ENCODE measurements around the gene MEIS1. TPM values are rescaled to one million over a fixed set of nuclear protein-coding genes. Genes with fewer than 3 reads are reported as not detected.

Gene MEIS1
- total RNA-seq, 1 donor from 2014 or later = 3.4 TPM

- H3K4me3 Mint-ChIP-seq (ENCODE audit: unreplicated experiment) = no peak overlapping the region
- DNase-seq (ENCODE audit: low read depth) (no peak), FAIRE-seq (no peak)
- Histone ChIP-seq H2AFZ (ENCODE audit: low read depth, low read length) (no peak overlapping the region), H4K20me1 (ENCODE audit: insufficient read depth, low read length) (no peaks in the 10 kb centered on the region), H3K4me2 (ENCODE audit: low read length) (no peak overlapping the region), H3K4me1 (ENCODE audit: insufficient read depth, low read length) (no peaks in the 10 kb centered on the region), H3K79me2 (ENCODE audit: insufficient read depth, low read length) (no peaks in the 10 kb centered on the region), H3K27ac (ENCODE audit: low read depth, low read length) (no peak overlapping the region), H3K9ac (ENCODE audit: low read length) (no peak overlapping the region), H3K27me3 (ENCODE audit: insufficient read depth, low read length) (no peaks in the 10 kb centered on the region), H3K4me3 (ENCODE audit: insufficient read depth, low read depth, low read length) (no peak overlapping the region), H3K9me3 (ENCODE audit: insufficient read depth, low read depth, low read length) (no peaks in the 10 kb centered on the region), H3K36me3 (ENCODE audit: insufficient read depth, low read length) (no peaks in the 10 kb centered on the region)
- H3K4me1 Mint-ChIP-seq (ENCODE audit: low read depth, unreplicated experiment) = no peaks in the 10 kb centered on the region
- H3K36me3 Mint-ChIP-seq (ENCODE audit: low read depth, unreplicated experiment) = no peaks in the 10 kb centered on the region
- H3K27me3 Mint-ChIP-seq (ENCODE audit: low read depth, unreplicated experiment) = no peaks in the 10 kb centered on the region
- H3K9me3 Mint-ChIP-seq (ENCODE audit: unreplicated experiment) = no peaks in the 10 kb centered on the region
- TF ChIP-seq, protein P1, sequence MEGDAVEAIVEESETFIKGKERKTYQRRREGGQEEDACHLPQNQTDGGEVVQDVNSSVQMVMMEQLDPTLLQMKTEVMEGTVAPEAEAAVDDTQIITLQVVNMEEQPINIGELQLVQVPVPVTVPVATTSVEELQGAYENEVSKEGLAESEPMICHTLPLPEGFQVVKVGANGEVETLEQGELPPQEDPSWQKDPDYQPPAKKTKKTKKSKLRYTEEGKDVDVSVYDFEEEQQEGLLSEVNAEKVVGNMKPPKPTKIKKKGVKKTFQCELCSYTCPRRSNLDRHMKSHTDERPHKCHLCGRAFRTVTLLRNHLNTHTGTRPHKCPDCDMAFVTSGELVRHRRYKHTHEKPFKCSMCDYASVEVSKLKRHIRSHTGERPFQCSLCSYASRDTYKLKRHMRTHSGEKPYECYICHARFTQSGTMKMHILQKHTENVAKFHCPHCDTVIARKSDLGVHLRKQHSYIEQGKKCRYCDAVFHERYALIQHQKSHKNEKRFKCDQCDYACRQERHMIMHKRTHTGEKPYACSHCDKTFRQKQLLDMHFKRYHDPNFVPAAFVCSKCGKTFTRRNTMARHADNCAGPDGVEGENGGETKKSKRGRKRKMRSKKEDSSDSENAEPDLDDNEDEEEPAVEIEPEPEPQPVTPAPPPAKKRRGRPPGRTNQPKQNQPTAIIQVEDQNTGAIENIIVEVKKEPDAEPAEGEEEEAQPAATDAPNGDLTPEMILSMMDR (IDR thresholded peaks at IDR 0.05; ENCODE audit: insufficient read depth, low read depth, low read length) = no peak
- no peak for TF ChIP-seq EZH2 (IDR thresholded peaks at IDR 0.05; ENCODE audit: insufficient read depth, low read length)
- no peak overlapping the region for H3K27ac Mint-ChIP-seq (ENCODE audit: unreplicated experiment)
These were observed 20.0 kb upstream of the MEIS1 start for GRCh38 chr2:66414896-66415295.

DNA sequence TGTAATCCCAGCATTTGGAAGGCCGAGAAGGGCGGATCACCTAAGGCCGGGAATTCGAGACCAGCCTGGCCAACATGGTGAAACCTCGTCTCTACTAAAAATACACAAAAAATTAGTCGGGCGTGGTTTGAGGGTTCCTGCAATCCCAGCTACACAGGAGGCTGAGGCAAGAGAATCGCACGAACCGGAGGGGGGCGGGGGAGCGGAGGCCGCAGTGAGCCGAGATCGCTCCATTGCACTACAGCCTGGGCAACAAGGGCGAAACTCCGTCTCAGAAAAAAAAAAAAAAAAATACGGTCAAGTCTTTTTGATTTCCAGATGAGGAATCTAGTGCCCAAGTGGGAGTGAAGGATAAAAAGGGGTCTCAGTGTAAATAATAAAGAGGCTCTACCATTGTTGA, 16.5 kb upstream of the MEIS1 start:
- H3K4me1 Mint-ChIP-seq (ENCODE audit: low read depth, unreplicated experiment) = no peaks in the 10 kb centered on the region
- Histone ChIP-seq H3K4me3 (ENCODE audit: insufficient read depth, low read depth, low read length) (no peak overlapping the region), H3K4me2 (ENCODE audit: low read length) (no peak overlapping the region), H4K20me1 (ENCODE audit: insufficient read depth, low read length) (no peaks in the 10 kb centered on the region), H3K4me1 (ENCODE audit: insufficient read depth, low read length) (no peaks in the 10 kb centered on the region), H3K36me3 (ENCODE audit: insufficient read depth, low read length) (no peaks in the 10 kb centered on the region), H3K27ac (ENCODE audit: low read depth, low read length) (no peak overlapping the region), H3K79me2 (ENCODE audit: insufficient read depth, low read length) (no peaks in the 10 kb centered on the region), H3K27me3 (ENCODE audit: insufficient read depth, low read length) (peaks cover 6% of the 10 kb centered on the region), H3K9me3 (ENCODE audit: insufficient read depth, low read depth, low read length) (no peaks in the 10 kb centered on the region), H3K9ac (ENCODE audit: low read length) (no peak overlapping the region), H2AFZ (ENCODE audit: low read depth, low read length) (no peak overlapping the region)
- H3K4me3 Mint-ChIP-seq (ENCODE audit: unreplicated experiment) = no peak overlapping the region
- TF ChIP-seq EZH2 (IDR thresholded peaks at IDR 0.05; ENCODE audit: insufficient read depth, low read length) = no peak
- TF ChIP-seq, protein P1 (IDR thresholded peaks at IDR 0.05; ENCODE audit: insufficient read depth, low read depth, low read length) = no peak
- DNase-seq (ENCODE audit: low read depth) = no peak
- H3K9me3 Mint-ChIP-seq (ENCODE audit: unreplicated experiment) = no peaks in the 10 kb centered on the region
- FAIRE-seq = no peak
- peaks cover 9% of the 10 kb centered on the region for H3K27me3 Mint-ChIP-seq (ENCODE audit: low read depth, unreplicated experiment)
- H3K36me3 Mint-ChIP-seq (ENCODE audit: low read depth, unreplicated experiment) = no peaks in the 10 kb centered on the region
- no peak overlapping the region for H3K27ac Mint-ChIP-seq (ENCODE audit: unreplicated experiment)

DNA sequence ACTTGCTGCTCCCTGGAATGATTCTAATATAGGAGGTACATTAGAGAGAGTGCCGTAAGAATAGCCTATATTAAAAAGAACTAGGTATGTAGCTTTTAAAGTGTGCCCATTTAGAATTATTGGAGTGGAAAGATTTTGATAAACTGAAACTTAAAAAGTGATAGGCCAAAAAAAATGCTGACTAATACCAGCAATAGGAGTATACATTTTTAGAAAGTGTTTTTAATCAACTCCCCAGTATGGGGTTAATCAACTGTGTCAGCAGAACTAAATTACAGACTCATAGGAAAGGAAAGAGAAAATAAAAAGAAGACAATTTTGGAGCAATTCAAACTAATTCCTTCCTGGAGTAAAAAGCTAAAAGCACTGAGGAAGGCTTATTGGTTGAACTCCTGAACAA, 13.3 kb upstream of the MEIS1 start:
- DNase-seq (ENCODE audit: low read depth) (no peak), FAIRE-seq (no peak)
- no peaks in the 10 kb centered on the region for H3K79me2 ChIP-seq (ENCODE audit: insufficient read depth, low read length)
- Mint-ChIP-seq H3K4me3 (ENCODE audit: unreplicated experiment) (no peak overlapping the region), H3K27ac (ENCODE audit: unreplicated experiment) (no peak overlapping the region), H3K4me1 (ENCODE audit: low read depth, unreplicated experiment) (peaks cover 5% of the 10 kb centered on the region), H3K9me3 (ENCODE audit: unreplicated experiment) (no peaks in the 10 kb centered on the region), H3K36me3 (ENCODE audit: low read depth, unreplicated experiment) (no peaks in the 10 kb centered on the region), H3K27me3 (ENCODE audit: low read depth, unreplicated experiment) (peaks cover 35% of the 10 kb centered on the region)
- H3K4me3 ChIP-seq (ENCODE audit: insufficient read depth, low read depth, low read length) = no peak overlapping the region
- no peaks in the 10 kb centered on the region for H3K4me1 ChIP-seq (ENCODE audit: insufficient read depth, low read length)
- no peaks in the 10 kb centered on the region for H3K9me3 ChIP-seq (ENCODE audit: insufficient read depth, low read depth, low read length)
- H4K20me1 ChIP-seq (ENCODE audit: insufficient read depth, low read length) = no peaks in the 10 kb centered on the region
- H3K4me2 ChIP-seq (ENCODE audit: low read length) = no peak overlapping the region
- H2AFZ ChIP-seq (ENCODE audit: low read depth, low read length) = no peak overlapping the region
- no peak overlapping the region for H3K27ac ChIP-seq (ENCODE audit: low read depth, low read length)
- no peaks in the 10 kb centered on the region for H3K36me3 ChIP-seq (ENCODE audit: insufficient read depth, low read length)
- no peak for TF ChIP-seq EZH2 (IDR thresholded peaks at IDR 0.05; ENCODE audit: insufficient read depth, low read length)
- TF ChIP-seq, protein P1 (IDR thresholded peaks at IDR 0.05; ENCODE audit: insufficient read depth, low read depth, low read length) = no peak
- no peak overlapping the region for H3K9ac ChIP-seq (ENCODE audit: low read length)
- H3K27me3 ChIP-seq (ENCODE audit: insufficient read depth, low read length) = peaks cover 15% of the 10 kb centered on the region

All from astrocyte (in vitro differentiated cells and primary cell).